Mucosa of rectum (tissue), 2 donors: ENCODE data around the gene TLL1.

ENCODE experiments used
- H3K27ac ChIP-seq, 2 donors: one replicate each; pipeline ENCODE4 v1.7.0; 2013; ENCODE audit warnings: inconsistent platforms in 2 of 2, low read depth in 2 of 2, low read length in 2 of 2
- H3K27me3 ChIP-seq, 2 donors: one replicate each; pipeline ENCODE4 v1.7.0; 2013; ENCODE audit warnings: low read length in 2 of 2; ENCODE audit not compliant: control insufficient read depth in 2 of 2, insufficient read depth in 2 of 2
- H3K36me3 ChIP-seq, 2 donors: one replicate each; pipeline ENCODE4 v1.7.0; 2013; ENCODE audit warnings: low read length in 2 of 2; ENCODE audit not compliant: control insufficient read depth in 2 of 2, insufficient read depth in 2 of 2
- H3K4me1 ChIP-seq, 2 donors: one replicate each; pipeline ENCODE4 v1.7.0; 2013; ENCODE audit warnings: low read length in 2 of 2, mild to moderate bottlenecking in 1 of 2; ENCODE audit not compliant: control insufficient read depth in 2 of 2, insufficient read depth in 2 of 2
- H3K4me3 ChIP-seq, 2 donors: one replicate each; pipeline ENCODE4 v1.7.0; 2013; ENCODE audit warnings: low read length in 2 of 2
- H3K9ac ChIP-seq, 2 donors: one replicate each; pipeline ENCODE4 v1.7.0; 2013; ENCODE audit warnings: low read length in 2 of 2, low read depth in 1 of 2, mild to moderate bottlenecking in 1 of 2
- H3K9me3 ChIP-seq, 2 donors: one replicate each; pipeline ENCODE4 v1.7.0; 2013; ENCODE audit warnings: low read length in 2 of 2; ENCODE audit not compliant: control insufficient read depth in 2 of 2
- donor health status: healthy.
- donor health status: Normal muscosa, but diverticular disease.

TLL1 gene

GRCh38 chr4:165967486-165967885 is 94.4 kb downstream of the TLL1 start:
- Histone ChIP-seq H3K36me3 (no peaks in the 10 kb centered on the region), H3K27ac (no peak overlapping the region), H3K4me3 (no peak overlapping the region), H3K9ac (no peak overlapping the region), H3K27me3 (no peaks in the 10 kb centered on the region), H3K9me3 (no peaks in the 10 kb centered on the region), H3K4me1 (no peaks in the 10 kb centered on the region)

GRCh38 chr4:165970703-165971420 is 97.8 kb downstream of the TLL1 start:
- H3K9me3 ChIP-seq = no peaks in the 10 kb centered on the region
- no peaks in the 10 kb centered on the region for H3K4me1 ChIP-seq
- no peak overlapping the region for H3K4me3 ChIP-seq
- no peaks in the 10 kb centered on the region for H3K36me3 ChIP-seq
- H3K27me3 ChIP-seq = no peaks in the 10 kb centered on the region
- no peak overlapping the region for H3K27ac ChIP-seq
- H3K9ac ChIP-seq = no peak overlapping the region

- Histone ChIP-seq H3K9me3 (no peaks in the 10 kb centered on the region), H3K4me3 (no peak overlapping the region), H3K27me3 (no peaks in the 10 kb centered on the region), H3K4me1 (no peaks in the 10 kb centered on the region), H3K9ac (no peak overlapping the region), H3K27ac (no peak overlapping the region), H3K36me3 (no peaks in the 10 kb centered on the region)
Measured at GRCh38 chr4:165971446-165971845, 98.4 kb downstream of the TLL1 start.

DNA sequence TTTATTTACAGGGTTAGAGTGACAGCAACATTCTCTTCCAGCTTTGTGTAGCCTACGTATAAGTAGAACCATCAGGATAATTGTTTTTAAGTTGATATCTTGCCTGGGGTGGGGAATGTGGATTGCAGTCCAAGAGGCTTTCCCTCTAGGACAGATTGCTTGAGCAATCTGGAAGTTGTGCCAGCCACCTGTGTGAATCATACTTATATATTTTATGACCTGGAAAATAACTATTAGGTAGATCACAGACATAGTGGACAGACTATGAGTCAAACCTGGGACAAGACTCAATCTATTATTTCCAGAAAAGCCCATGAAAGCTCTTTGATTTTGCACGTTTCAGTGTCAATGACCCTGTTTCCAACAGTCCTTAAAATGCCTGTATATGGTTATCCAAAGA is 98.9 kb downstream of the TLL1 start:
- H3K9ac ChIP-seq = no peak overlapping the region
- H3K4me3 ChIP-seq = no peak overlapping the region
- no peaks in the 10 kb centered on the region for H3K36me3 ChIP-seq
- H3K27ac ChIP-seq = no peak overlapping the region
- H3K9me3 ChIP-seq = no peaks in the 10 kb centered on the region
- no peaks in the 10 kb centered on the region for H3K27me3 ChIP-seq
- H3K4me1 ChIP-seq = no peaks in the 10 kb centered on the region

- Histone ChIP-seq H3K36me3 (no peaks in the 10 kb centered on the region), H3K4me3 (no peak overlapping the region), H3K9me3 (no peaks in the 10 kb centered on the region), H3K27me3 (no peaks in the 10 kb centered on the region), H3K27ac (no peak overlapping the region), H3K9ac (no peak overlapping the region), H3K4me1 (no peaks in the 10 kb centered on the region)
Measured at GRCh38 chr4:165972747-165973146, 99.7 kb downstream of the TLL1 start.

GRCh38 chr4:165982934-165983333 is 109.9 kb downstream of the TLL1 start:
- Histone ChIP-seq H3K27me3 (no peaks in the 10 kb centered on the region), H3K27ac (no peak overlapping the region), H3K9me3 (no peaks in the 10 kb centered on the region), H3K4me1 (no peaks in the 10 kb centered on the region), H3K9ac (no peak overlapping the region), H3K4me3 (no peak overlapping the region), H3K36me3 (no peaks in the 10 kb centered on the region)

DNA sequence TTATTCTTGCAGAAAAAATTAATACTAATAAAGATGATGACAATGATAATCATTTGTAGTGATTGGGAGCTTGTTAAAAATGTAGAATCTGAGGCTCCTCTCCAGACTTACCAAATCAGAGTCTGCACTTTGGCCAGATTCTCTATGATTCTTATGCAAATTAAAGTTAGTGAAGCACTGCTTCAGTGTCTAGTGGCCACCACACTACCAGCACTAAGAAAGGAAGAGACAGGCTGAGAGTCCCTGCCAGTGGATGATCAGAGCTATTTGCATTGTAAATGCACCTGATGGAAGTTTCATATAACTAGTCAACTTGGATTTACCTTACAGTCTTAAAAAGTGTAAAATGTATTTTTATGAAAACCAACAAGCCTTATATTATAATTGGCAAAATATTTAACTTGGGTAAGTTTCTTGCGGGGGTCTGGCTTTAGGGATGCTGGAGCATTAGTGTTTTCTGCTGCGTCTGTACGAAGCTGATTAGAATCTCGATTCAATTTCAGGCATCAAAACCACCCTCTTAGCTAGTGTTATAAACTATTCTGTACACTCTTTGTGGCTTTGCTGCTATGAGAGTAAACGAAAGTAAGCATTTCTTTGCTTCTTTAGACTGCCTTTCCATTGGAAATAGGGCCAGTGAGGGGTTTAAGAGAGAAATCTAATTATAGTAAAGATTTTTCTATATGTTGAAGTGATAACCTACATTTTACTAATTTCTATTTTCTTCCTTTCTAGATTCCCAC is 114.1 kb downstream of the TLL1 start:
- Histone ChIP-seq H3K9ac (no peak overlapping the region), H3K27ac (no peak overlapping the region), H3K4me1 (no peaks in the 10 kb centered on the region), H3K27me3 (no peaks in the 10 kb centered on the region), H3K9me3 (no peaks in the 10 kb centered on the region), H3K36me3 (no peaks in the 10 kb centered on the region), H3K4me3 (no peak overlapping the region)

GRCh38 chr4:165991325-165992180 is 118.5 kb downstream of the TLL1 start:
- H3K4me1 ChIP-seq = no peaks in the 10 kb centered on the region
- no peaks in the 10 kb centered on the region for H3K27me3 ChIP-seq
- no peak overlapping the region for H3K27ac ChIP-seq
- no peaks in the 10 kb centered on the region for H3K9me3 ChIP-seq
- H3K4me3 ChIP-seq = no peak overlapping the region
- H3K36me3 ChIP-seq = no peaks in the 10 kb centered on the region
- no peak overlapping the region for H3K9ac ChIP-seq

DNA sequence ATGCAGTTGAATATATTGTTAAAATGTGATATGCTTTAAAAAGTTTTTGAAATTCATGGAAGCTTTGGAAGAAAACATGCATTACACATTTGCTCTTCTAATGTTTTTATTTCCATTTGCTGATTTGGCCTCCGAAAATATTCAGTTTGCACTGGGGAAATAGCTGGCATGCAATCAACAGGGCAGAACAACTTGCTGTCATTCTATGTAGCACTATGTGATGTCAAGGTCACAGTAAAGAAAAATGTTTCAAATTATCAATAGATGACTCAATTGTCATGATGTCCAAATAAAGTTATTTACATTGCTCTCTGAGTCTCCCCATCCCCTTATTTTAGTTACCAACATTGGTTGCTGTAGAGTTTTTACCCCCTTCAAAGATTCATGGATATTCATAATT is 119.2 kb downstream of the TLL1 start:
- H3K9ac ChIP-seq = no peak overlapping the region
- H3K4me1 ChIP-seq = no peaks in the 10 kb centered on the region
- no peaks in the 10 kb centered on the region for H3K9me3 ChIP-seq
- no peaks in the 10 kb centered on the region for H3K27me3 ChIP-seq
- H3K27ac ChIP-seq = no peak overlapping the region
- H3K36me3 ChIP-seq = no peaks in the 10 kb centered on the region
- H3K4me3 ChIP-seq = no peak overlapping the region

GRCh38 chr4:165994701-165995100 is 121.7 kb downstream of the TLL1 start:
- H3K9me3 ChIP-seq = no peaks in the 10 kb centered on the region
- H3K4me3 ChIP-seq = no peak overlapping the region
- H3K4me1 ChIP-seq = no peaks in the 10 kb centered on the region
- no peak overlapping the region for H3K27ac ChIP-seq
- H3K9ac ChIP-seq = no peak overlapping the region
- H3K36me3 ChIP-seq = no peaks in the 10 kb centered on the region
- no peaks in the 10 kb centered on the region for H3K27me3 ChIP-seq
